ENCODE results near the gene CYP4B1.
"Not testable (repeated sequence)": the region's sequence is repeated elsewhere in the genome, so short reads cannot be mapped to it uniquely, and the experiment has no call there.

The CYP4B1 gene

GRCh38 chr1:46817814-46818213, 19.0 kb downstream of the CYP4B1 start:
- H3K4me3 Mint-ChIP-seq: no peak overlapping the region
- no peaks in the 10 kb centered on the region for H3K4me1 Mint-ChIP-seq
- ATAC-seq (no peak), DNase-seq (no peak)
- H3K9me3 Mint-ChIP-seq: no peaks in the 10 kb centered on the region
- H3K27me3 Mint-ChIP-seq: peaks cover 4% of the 10 kb centered on the region
- H3K36me3 Mint-ChIP-seq (ENCODE audit: low read depth): no peaks in the 10 kb centered on the region
- H3K27ac Mint-ChIP-seq: no peak overlapping the region

DNA sequence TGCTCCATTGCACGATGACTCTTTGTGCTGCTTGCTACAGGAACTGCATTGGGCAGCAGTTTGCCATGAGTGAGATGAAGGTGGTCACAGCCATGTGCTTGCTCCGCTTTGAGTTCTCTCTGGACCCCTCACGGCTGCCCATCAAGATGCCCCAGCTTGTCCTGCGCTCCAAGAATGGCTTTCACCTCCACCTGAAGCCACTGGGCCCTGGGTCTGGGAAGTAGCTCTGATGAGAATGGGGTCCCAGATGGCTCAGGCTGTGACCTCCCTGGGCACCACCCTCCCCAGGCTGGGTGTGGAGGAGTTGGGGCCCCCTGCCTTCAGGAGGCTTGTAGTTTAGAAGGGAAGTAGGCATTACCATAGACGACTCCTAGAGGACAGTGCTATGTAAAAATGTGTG, 19.7 kb downstream of the CYP4B1 start:
- peaks cover 4% of the 10 kb centered on the region for H3K27me3 Mint-ChIP-seq
- no peaks in the 10 kb centered on the region for H3K36me3 Mint-ChIP-seq (ENCODE audit: low read depth)
- no peaks in the 10 kb centered on the region for H3K9me3 Mint-ChIP-seq
- no peaks in the 10 kb centered on the region for H3K4me1 Mint-ChIP-seq
- no peak for DNase-seq
- no peak overlapping the region for H3K27ac Mint-ChIP-seq
- H3K4me3 Mint-ChIP-seq: no peak overlapping the region
- no peak for ATAC-seq

GRCh38 chr1:46819335-46819734, 20.5 kb downstream of the CYP4B1 start:
- DNase-seq (no peak), ATAC-seq (no peak)
- Mint-ChIP-seq H3K27ac (no peak overlapping the region), H3K27me3 (peaks cover 4% of the 10 kb centered on the region), H3K36me3 (ENCODE audit: low read depth) (no peaks in the 10 kb centered on the region), H3K4me1 (no peaks in the 10 kb centered on the region), H3K9me3 (no peaks in the 10 kb centered on the region), H3K4me3 (no peak overlapping the region)

DNA sequence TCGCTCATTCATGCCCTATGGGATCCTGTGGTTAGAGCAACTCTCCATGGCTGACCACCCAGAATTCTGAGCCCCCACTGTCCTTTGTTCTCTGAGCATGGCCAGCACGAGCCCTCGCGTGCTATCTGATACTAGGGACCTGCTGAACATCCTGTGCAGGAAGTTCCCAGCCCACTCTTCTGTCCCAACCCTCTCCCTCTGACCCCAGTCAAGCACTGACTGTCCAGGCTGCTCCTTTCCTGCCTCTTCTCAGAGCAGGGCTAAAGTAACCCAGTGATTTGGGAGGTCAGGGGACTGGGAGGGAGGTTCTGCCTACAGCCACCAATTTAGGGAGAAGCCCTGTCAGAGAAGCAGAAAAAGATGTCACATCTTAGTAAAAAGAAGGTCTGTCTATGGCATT, 21.2 kb downstream of the CYP4B1 start:
- Mint-ChIP-seq H3K36me3 (ENCODE audit: low read depth) (no peaks in the 10 kb centered on the region), H3K4me1 (no peaks in the 10 kb centered on the region), H3K4me3 (no peak overlapping the region), H3K27me3 (peaks cover 4% of the 10 kb centered on the region), H3K9me3 (no peaks in the 10 kb centered on the region), H3K27ac (no peak overlapping the region)
- ATAC-seq (no peak), DNase-seq (no peak)

- H3K9me3 Mint-ChIP-seq: no peaks in the 10 kb centered on the region
- H3K4me1 Mint-ChIP-seq: no peaks in the 10 kb centered on the region
- H3K27ac Mint-ChIP-seq: no peak overlapping the region
- ATAC-seq (no peak), DNase-seq (no peak)
- no peak overlapping the region for H3K4me3 Mint-ChIP-seq
- no peaks in the 10 kb centered on the region for H3K36me3 Mint-ChIP-seq (ENCODE audit: low read depth)
- H3K27me3 Mint-ChIP-seq: peaks cover 4% of the 10 kb centered on the region
Observed at GRCh38 chr1:46820560-46821060, 21.8 kb downstream of the CYP4B1 start.

- Mint-ChIP-seq H3K36me3 (ENCODE audit: low read depth) (no peaks in the 10 kb centered on the region), H3K27ac (no peak overlapping the region), H3K9me3 (no peaks in the 10 kb centered on the region), H3K4me3 (no peak overlapping the region), H3K27me3 (peaks cover 9% of the 10 kb centered on the region), H3K4me1 (no peaks in the 10 kb centered on the region)
- ATAC-seq: no peak
- no peak for DNase-seq
Observed at GRCh38 chr1:46822248-46822826, 23.5 kb downstream of the CYP4B1 start.

DNA sequence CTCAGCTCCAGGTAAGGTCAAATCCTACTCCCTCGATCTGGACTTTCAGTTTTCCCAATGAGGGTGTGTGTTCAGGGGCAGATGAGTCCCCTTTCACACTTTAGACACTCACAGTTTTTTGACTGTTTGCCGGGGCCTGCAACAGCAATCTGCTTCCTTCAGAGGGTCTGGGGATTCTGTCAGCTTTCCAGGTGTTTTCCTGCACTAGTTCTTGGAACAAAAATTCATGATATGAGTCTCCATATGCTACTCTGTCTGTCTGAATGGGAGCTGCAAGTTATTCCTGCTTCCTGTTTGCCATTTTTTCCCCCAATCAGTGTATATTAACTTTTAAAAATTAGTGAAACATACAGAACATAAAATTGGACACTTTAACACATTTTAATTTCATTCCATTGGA, 24.3 kb downstream of the CYP4B1 start:
- Mint-ChIP-seq H3K4me1 (no peaks in the 10 kb centered on the region), H3K4me3 (no peak overlapping the region), H3K36me3 (ENCODE audit: low read depth) (no peaks in the 10 kb centered on the region), H3K27ac (no peak overlapping the region), H3K27me3 (peaks cover 9% of the 10 kb centered on the region), H3K9me3 (no peaks in the 10 kb centered on the region)
- ATAC-seq (no peak), DNase-seq (no peak)

DNA sequence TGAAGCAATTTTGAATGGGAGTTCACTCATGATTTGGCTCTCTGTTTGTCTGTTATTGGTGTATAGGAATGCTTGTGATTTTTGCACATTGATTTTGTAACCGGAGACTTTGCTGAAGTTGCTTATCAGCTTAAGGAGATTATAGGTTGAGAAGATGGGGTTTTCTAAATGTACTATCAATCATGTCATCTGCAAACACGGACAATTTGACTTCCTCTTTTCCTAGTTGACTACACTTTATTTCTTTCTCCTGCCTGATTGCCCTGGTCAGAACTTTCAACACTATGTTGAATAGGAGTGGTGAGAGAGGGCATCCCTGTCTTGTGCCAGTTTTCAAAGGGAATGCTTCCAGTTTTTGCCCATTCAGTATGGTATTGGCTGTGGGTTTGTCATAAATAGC, 28.0 kb downstream of the CYP4B1 start:
- not testable (repeated sequence) for H3K27ac Mint-ChIP-seq; H3K9me3 Mint-ChIP-seq; H3K4me3 Mint-ChIP-seq; H3K4me1 Mint-ChIP-seq; H3K36me3 Mint-ChIP-seq (ENCODE audit: low read depth); ATAC-seq; DNase-seq
- H3K27me3 Mint-ChIP-seq: peaks cover 13% of the 10 kb centered on the region

DNA sequence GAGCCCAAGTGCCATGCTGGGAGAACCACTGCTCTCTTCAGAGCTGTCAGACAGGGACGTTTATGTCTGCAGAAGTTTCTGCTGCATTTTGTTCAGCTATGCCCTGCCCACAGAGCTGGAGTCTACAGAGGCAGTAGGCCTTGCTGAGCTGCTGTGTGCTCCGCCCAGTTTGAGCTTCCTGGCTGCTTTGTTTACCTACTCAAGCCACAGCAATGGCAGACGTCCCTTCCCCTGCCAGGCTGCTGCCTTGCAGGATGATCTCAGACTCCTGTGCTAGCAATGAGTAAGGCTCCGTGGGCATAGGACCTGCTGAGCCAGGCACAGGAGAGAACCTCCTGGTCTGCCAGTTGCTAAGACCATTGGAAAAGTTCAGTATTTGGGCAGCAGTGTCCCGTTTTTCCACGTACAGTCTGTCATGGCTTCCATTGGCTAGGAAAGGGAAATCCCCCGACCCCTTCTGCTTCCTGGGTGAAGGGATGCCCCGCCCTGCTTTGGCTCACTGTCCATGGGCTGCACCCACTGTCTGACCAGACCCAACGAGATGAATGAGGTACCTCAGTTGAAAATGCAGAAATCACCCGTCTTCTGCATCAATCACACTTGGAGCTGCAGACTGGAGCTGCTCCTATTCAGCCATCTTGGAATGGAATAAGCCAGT, 31.9 kb downstream of the CYP4B1 start:
- ATAC-seq (no peak), DNase-seq (no peak)
- H3K9me3 Mint-ChIP-seq: no peaks in the 10 kb centered on the region
- peaks cover 13% of the 10 kb centered on the region for H3K27me3 Mint-ChIP-seq
- no peaks in the 10 kb centered on the region for H3K36me3 Mint-ChIP-seq (ENCODE audit: low read depth)
- H3K4me1 Mint-ChIP-seq: no peaks in the 10 kb centered on the region
- H3K4me3 Mint-ChIP-seq: no peak overlapping the region
- no peak overlapping the region for H3K27ac Mint-ChIP-seq

- not testable (repeated sequence) for H3K27ac Mint-ChIP-seq; H3K27me3 Mint-ChIP-seq; DNase-seq; H3K4me3 Mint-ChIP-seq; H3K36me3 Mint-ChIP-seq (ENCODE audit: low read depth); H3K4me1 Mint-ChIP-seq; ATAC-seq; H3K9me3 Mint-ChIP-seq
Observed at GRCh38 chr1:46835469-46835868, 36.6 kb downstream of the CYP4B1 start.

DNA sequence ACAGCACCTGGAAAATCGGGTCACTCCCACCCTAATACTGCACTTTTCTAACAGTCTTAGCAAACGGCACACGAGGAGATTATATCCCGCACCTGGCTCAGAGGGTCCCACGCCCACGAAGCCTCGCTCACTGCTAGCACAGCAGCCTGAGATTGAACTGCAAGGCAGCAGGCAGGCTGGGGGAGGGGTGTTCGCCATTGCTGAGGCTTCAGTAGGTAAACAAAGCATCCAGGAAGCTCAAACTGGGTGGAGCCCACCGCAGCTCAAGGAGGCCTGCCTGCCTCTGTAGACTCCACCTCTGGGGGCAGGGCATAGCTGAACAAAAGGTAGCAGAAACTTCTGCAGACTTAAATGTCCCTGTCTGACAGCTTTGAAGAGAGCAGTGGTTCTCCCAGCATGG, 47.5 kb downstream of the CYP4B1 start:
- H3K27me3 Mint-ChIP-seq: peaks cover 22% of the 10 kb centered on the region
- not testable (repeated sequence) for H3K9me3 Mint-ChIP-seq; H3K4me1 Mint-ChIP-seq; H3K36me3 Mint-ChIP-seq (ENCODE audit: low read depth); DNase-seq; ATAC-seq; H3K27ac Mint-ChIP-seq; H3K4me3 Mint-ChIP-seq

DNA sequence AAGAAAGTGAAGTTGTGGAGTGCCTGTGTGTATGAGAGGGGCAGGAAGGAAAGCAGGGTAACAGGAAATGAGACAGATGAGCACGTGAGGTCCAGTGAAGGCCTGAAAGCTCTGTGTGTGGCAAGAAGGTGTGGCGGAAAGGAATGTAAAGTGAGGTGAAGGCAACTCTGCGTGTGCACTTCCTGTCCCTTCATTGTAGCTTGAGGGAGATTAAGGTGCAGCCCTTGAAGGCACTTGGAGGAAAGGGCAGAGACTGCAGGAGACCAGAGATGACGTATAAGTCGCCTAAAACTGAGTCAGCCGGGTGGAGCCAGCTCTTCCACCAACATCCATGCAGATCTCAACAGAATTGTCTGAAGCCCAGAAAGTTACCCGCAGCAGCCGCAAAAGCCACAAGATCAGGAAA, 58.8 kb downstream of the CYP4B1 start:
- H3K36me3 Mint-ChIP-seq (ENCODE audit: low read depth); ATAC-seq; H3K4me3 Mint-ChIP-seq; H3K9me3 Mint-ChIP-seq; H3K4me1 Mint-ChIP-seq; H3K27me3 Mint-ChIP-seq; DNase-seq; H3K27ac Mint-ChIP-seq: not testable (repeated sequence)

DNA sequence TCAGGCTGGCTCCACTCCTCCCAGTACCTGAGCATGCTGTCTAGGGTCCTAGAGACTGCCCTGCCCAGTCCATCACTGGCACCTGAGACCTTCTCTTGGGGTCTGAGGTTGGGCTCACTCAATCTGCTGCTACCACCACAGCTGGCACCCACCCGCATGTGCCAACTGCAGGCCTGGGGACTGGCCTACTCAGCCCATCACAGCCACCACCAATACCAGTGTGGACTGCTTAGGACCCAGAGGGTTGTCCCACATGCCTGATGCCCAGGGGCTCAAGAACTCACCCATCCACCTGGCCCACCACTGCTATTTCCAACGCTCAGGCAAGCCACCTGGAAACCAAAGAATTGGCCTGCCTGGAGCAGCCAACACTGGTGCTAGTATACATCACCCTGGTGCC, 63.5 kb downstream of the CYP4B1 start:
- DNase-seq (no peak), ATAC-seq (no peak)
- peaks cover 15% of the 10 kb centered on the region for H3K9me3 Mint-ChIP-seq
- no peak overlapping the region for H3K4me3 Mint-ChIP-seq
- H3K27ac Mint-ChIP-seq: no peak overlapping the region
- H3K27me3 Mint-ChIP-seq: peaks cover 16% of the 10 kb centered on the region
- H3K36me3 Mint-ChIP-seq (ENCODE audit: low read depth): no peaks in the 10 kb centered on the region
- peaks cover 4% of the 10 kb centered on the region for H3K4me1 Mint-ChIP-seq
